Gastrocnemius medialis (tissue), 4 donors: ENCODE data around the gene EXD3.

Experiments used
- CTCF ChIP-seq, 5 experiments: fragments of 450-650 bp in 3 of 5; fragments of 200-600 bp in 2 of 5; sonication (generic) in 2 of 5; IDR thresholded peaks in 4 of 5; conservative IDR thresholded peaks in 1 of 5; 1 replicate in 4 of 5; 2 replicates in 1 of 5; pipeline ENCODE4 v1.5.1; 2016 to 2019; ENCODE audit warnings: antibody characterized with exemption in 5 of 5, mild to moderate bottlenecking in 3 of 5, moderate library complexity in 3 of 5
- POLR2A ChIP-seq, 2 donors: fragments of 450-650 bp; IDR thresholded peaks; one replicate each; pipeline ENCODE4 v1.6.1; 2017; ENCODE audit warnings: antibody characterized with exemption in 2 of 2, mild to moderate bottlenecking in 2 of 2, moderate library complexity in 2 of 2

GRCh38 chr9:137445930-137446431 is 23.0 kb upstream of the EXD3 start:
- no peak for TF ChIP-seq CTCF (IDR thresholded peaks at IDR 0.05 in 4 of 5, conservative IDR thresholded peaks at IDR 0.05 in 1 of 5)
- no peak for TF ChIP-seq POLR2A (IDR thresholded peaks at IDR 0.05)
